ENCODE data around the gene SHROOM1.
"Not testable (repeated sequence)": the region's sequence is repeated elsewhere in the genome, so short reads cannot be mapped to it uniquely, and the experiment has no call there.

Gene SHROOM1

DNA sequence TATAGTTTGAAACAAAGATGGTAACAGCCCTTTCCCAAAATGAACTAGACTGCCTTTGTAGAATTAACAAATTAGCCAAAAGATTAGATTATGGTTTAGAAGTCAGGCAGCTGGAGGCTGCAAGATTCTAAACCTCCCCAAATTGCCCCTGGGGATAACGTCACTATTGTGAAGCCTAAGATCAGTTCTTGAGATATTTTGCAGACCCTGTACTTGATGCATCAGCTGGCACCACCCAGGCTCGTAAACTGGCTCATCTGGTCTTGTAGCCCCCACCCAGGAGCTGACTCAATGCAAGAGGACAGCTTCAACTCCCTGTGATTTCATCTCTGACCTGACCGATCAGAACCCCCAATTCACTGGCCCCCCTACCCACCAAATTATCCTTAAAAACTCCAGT lies 21.6 kb downstream of the SHROOM1 start:
- no peak for DNase-seq
- Histone ChIP-seq H3K9me2 (replicated peaks; ENCODE audit: insufficient read depth, low read length) (no peaks in the 10 kb centered on the region), H3K27me3 (replicated peaks; ENCODE audit: insufficient read depth, low read length) (no peaks in the 10 kb centered on the region; the same call in 1 of the 2 replicates), H3K79me2 (ENCODE audit: low read length) (no peaks in the 10 kb centered on the region), H3K4me1 (ENCODE audit: low read length) (no peaks in the 10 kb centered on the region), H3K4me2 (ENCODE audit: low read depth, low read length) (no peak overlapping the region), H4K20me1 (ENCODE audit: insufficient read depth, low read length) (no peaks in the 10 kb centered on the region), H3K4me3 (ENCODE audit: low read length) (no peak overlapping the region), H3K9ac (ENCODE audit: low read length) (no peak overlapping the region), H2AFZ (ENCODE audit: low read length) (no peak overlapping the region), H3K36me3 (replicated peaks; ENCODE audit: insufficient read depth, low read length) (no peaks in the 10 kb centered on the region), H3F3A (ENCODE audit: insufficient read depth, low read length) (no peaks in the 10 kb centered on the region), H3K9me3 (replicated peaks; ENCODE audit: insufficient read depth, low read length) (no peaks in the 10 kb centered on the region), H3K27ac (ENCODE audit: low read length) (no peak overlapping the region)
- TF ChIP-seq EZH2 (optimal IDR thresholded peaks at IDR 0.05; ENCODE audit: low read depth, low read length): no peak
- TF ChIP-seq, protein P1, sequence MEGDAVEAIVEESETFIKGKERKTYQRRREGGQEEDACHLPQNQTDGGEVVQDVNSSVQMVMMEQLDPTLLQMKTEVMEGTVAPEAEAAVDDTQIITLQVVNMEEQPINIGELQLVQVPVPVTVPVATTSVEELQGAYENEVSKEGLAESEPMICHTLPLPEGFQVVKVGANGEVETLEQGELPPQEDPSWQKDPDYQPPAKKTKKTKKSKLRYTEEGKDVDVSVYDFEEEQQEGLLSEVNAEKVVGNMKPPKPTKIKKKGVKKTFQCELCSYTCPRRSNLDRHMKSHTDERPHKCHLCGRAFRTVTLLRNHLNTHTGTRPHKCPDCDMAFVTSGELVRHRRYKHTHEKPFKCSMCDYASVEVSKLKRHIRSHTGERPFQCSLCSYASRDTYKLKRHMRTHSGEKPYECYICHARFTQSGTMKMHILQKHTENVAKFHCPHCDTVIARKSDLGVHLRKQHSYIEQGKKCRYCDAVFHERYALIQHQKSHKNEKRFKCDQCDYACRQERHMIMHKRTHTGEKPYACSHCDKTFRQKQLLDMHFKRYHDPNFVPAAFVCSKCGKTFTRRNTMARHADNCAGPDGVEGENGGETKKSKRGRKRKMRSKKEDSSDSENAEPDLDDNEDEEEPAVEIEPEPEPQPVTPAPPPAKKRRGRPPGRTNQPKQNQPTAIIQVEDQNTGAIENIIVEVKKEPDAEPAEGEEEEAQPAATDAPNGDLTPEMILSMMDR (IDR thresholded peaks at IDR 0.05; ENCODE audit: low read length): no peak
- no peak for TF ChIP-seq EZH2phosphoT487 (IDR thresholded peaks at IDR 0.05; ENCODE audit: low read length)

DNA sequence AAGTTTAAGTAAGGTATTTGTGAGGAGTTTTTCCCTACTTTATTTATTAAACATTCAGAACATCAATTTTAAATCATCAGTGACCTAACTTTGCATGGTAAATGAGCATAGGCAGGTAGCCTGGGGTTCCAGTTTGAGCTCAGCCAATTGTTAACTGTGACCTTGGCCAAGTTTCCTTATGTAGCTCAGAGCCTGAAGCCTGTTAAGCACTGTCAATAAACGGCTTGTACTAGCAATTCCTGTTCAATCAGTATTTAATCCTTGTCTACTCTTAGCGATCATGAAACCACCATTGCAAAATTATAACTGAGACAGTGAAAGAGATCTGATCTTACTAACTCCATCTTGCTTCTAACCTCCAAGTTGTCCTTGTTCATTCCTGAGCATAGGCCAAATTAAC lies 22.0 kb downstream of the SHROOM1 start:
- no peak for DNase-seq
- H3K9me2 ChIP-seq (replicated peaks; ENCODE audit: insufficient read depth, low read length): no peaks in the 10 kb centered on the region
- no peak overlapping the region for H3K9ac ChIP-seq (ENCODE audit: low read length)
- no peak overlapping the region for H3K27ac ChIP-seq (ENCODE audit: low read length)
- no peak overlapping the region for H3K4me3 ChIP-seq (ENCODE audit: low read length)
- no peak overlapping the region for H2AFZ ChIP-seq (ENCODE audit: low read length)
- no peak overlapping the region for H3K4me2 ChIP-seq (ENCODE audit: low read depth, low read length)
- no peaks in the 10 kb centered on the region for H4K20me1 ChIP-seq (ENCODE audit: insufficient read depth, low read length)
- H3K79me2 ChIP-seq (ENCODE audit: low read length): no peaks in the 10 kb centered on the region
- no peaks in the 10 kb centered on the region for H3F3A ChIP-seq (ENCODE audit: insufficient read depth, low read length)
- H3K9me3 ChIP-seq (replicated peaks; ENCODE audit: insufficient read depth, low read length): no peaks in the 10 kb centered on the region
- TF ChIP-seq EZH2 (optimal IDR thresholded peaks at IDR 0.05; ENCODE audit: low read depth, low read length) (no peak), EZH2phosphoT487 (IDR thresholded peaks at IDR 0.05; ENCODE audit: low read length) (no peak)
- TF ChIP-seq, protein P1 (IDR thresholded peaks at IDR 0.05; ENCODE audit: low read length): no peak
- no peaks in the 10 kb centered on the region for H3K4me1 ChIP-seq (ENCODE audit: low read length)
- no peaks in the 10 kb centered on the region for H3K36me3 ChIP-seq (replicated peaks; ENCODE audit: insufficient read depth, low read length)
- H3K27me3 ChIP-seq (replicated peaks; ENCODE audit: insufficient read depth, low read length): no peaks in the 10 kb centered on the region; the same call in 1 of the 2 replicates

DNA sequence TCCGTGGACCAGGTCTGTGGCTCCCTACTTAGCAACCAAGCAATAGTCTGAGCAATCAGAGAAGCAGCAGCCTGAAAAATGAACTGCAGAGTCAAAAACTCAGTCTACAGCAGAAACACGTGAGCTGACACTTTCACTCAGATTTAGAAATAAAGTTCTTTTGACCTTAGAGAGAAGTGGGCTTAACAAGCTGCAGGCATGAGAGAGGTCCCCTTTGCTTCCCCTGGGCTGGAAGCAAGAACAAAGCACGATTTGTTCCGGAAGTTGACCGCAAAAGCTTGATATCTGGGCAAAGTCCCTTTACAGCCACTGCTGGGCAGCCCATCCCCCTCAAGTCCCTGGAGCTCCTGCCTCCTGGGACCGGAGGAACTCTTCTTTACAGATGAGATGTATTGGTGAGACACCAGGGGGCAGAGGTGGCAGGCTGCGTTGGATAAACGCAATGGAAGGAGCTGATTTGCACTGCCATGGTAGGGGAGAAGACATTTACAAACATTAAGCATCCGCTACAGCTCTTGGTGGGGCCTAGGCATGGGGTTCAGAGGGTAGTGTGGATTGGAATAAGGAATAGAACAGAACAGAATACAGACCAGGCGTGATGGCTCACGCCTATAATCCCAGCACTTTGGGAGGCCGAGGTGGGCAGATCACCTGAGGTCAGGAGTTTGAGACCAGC lies 23.1 kb downstream of the SHROOM1 start:
- no peak overlapping the region for H3K27ac ChIP-seq (ENCODE audit: low read length)

DNA sequence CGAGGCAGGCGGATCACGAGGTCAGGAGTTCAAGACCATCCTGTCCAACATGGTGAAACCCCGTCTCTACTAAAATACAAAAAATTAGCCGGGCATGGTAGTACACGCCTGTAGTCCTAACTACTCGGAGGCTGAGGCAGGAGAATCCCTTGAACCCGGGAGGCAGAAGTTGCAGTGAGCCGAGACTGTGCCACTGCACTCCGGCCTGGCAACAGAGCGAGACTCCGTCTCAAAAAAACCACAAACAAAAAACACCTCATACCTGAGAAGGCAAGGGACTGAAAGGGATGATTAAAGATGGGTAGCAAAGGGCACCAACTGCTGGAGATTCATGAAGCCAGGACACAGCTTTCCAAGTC lies 23.7 kb downstream of the SHROOM1 start:
- not testable (repeated sequence) for DNase-seq; H3K9ac ChIP-seq (ENCODE audit: low read length); H3K4me3 ChIP-seq (ENCODE audit: low read length); H3K79me2 ChIP-seq (ENCODE audit: low read length); H3K27me3 ChIP-seq (replicated peaks; ENCODE audit: insufficient read depth, low read length); H3K4me1 ChIP-seq (ENCODE audit: low read length); H3F3A ChIP-seq (ENCODE audit: insufficient read depth, low read length); H3K4me2 ChIP-seq (ENCODE audit: low read depth, low read length); H3K36me3 ChIP-seq (replicated peaks; ENCODE audit: insufficient read depth, low read length); H4K20me1 ChIP-seq (ENCODE audit: insufficient read depth, low read length); H3K27ac ChIP-seq (ENCODE audit: low read length); H3K9me3 ChIP-seq (replicated peaks; ENCODE audit: insufficient read depth, low read length); H2AFZ ChIP-seq (ENCODE audit: low read length); H3K9me2 ChIP-seq (replicated peaks; ENCODE audit: insufficient read depth, low read length)

More for the DNA sequence above, 23.1 kb downstream of the SHROOM1 start:
- no peak overlapping the region for H3K4me3 ChIP-seq (ENCODE audit: low read length)
- no peak overlapping the region for H3K9ac ChIP-seq (ENCODE audit: low read length)
- TF ChIP-seq EZH2 (optimal IDR thresholded peaks at IDR 0.05; ENCODE audit: low read depth, low read length) (no peak), EZH2phosphoT487 (IDR thresholded peaks at IDR 0.05; ENCODE audit: low read length) (no peak)
- TF ChIP-seq, protein P1 (IDR thresholded peaks at IDR 0.05; ENCODE audit: low read length): no peak
- H4K20me1 ChIP-seq (ENCODE audit: insufficient read depth, low read length): no peaks in the 10 kb centered on the region
- H3K4me2 ChIP-seq (ENCODE audit: low read depth, low read length): no peak overlapping the region
- H3K4me1 ChIP-seq (ENCODE audit: low read length): no peaks in the 10 kb centered on the region
- no peaks in the 10 kb centered on the region for H3K9me2 ChIP-seq (replicated peaks; ENCODE audit: insufficient read depth, low read length)
- H3K27me3 ChIP-seq (replicated peaks; ENCODE audit: insufficient read depth, low read length): no peaks in the 10 kb centered on the region
- no peak for DNase-seq
- H3K79me2 ChIP-seq (ENCODE audit: low read length): no peaks in the 10 kb centered on the region
- no peaks in the 10 kb centered on the region for H3F3A ChIP-seq (ENCODE audit: insufficient read depth, low read length)
- no peak overlapping the region for H2AFZ ChIP-seq (ENCODE audit: low read length)
- no peaks in the 10 kb centered on the region for H3K9me3 ChIP-seq (replicated peaks; ENCODE audit: insufficient read depth, low read length)
- H3K36me3 ChIP-seq (replicated peaks; ENCODE audit: insufficient read depth, low read length): no peaks in the 10 kb centered on the region

DNA sequence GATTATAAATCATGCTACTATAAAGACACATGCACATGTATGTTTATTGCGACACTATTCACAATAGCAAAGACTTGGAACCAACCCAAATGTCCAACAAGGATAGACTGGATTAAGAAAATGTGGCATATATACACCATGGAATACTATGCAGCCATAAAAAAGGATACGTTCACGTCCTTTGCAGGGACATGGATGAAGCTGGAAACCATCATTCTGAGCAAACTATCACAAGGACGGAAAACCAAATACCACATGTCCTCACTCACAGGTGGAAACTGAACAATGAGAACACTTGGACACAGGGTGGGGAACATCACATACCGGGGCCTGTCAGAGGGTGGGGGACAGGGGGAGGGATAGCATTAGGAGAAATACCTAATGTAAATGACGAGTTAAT lies 24.6 kb downstream of the SHROOM1 start:
- not testable (repeated sequence) for DNase-seq; H3K36me3 ChIP-seq (replicated peaks; ENCODE audit: insufficient read depth, low read length); H3K79me2 ChIP-seq (ENCODE audit: low read length)

More for the DNA sequence above, 24.6 kb downstream of the SHROOM1 start:
- H3K27ac ChIP-seq (ENCODE audit: low read length); H3K27me3 ChIP-seq (replicated peaks; ENCODE audit: insufficient read depth, low read length); H3K4me1 ChIP-seq (ENCODE audit: low read length); H2AFZ ChIP-seq (ENCODE audit: low read length); H4K20me1 ChIP-seq (ENCODE audit: insufficient read depth, low read length); H3K9me3 ChIP-seq (replicated peaks; ENCODE audit: insufficient read depth, low read length); H3K9ac ChIP-seq (ENCODE audit: low read length); H3K4me3 ChIP-seq (ENCODE audit: low read length); H3F3A ChIP-seq (ENCODE audit: insufficient read depth, low read length); H3K4me2 ChIP-seq (ENCODE audit: low read depth, low read length); H3K9me2 ChIP-seq (replicated peaks; ENCODE audit: insufficient read depth, low read length): not testable (repeated sequence)
